Activated T-cell treated with anti-CD3 and anti-CD28 coated beads, Interleukin-2, amount 50 U/mL, for 72 hours (primary cell): ENCODE data around the gene SPATA6L. TPM values are rescaled to one million over a fixed set of nuclear protein-coding genes. Genes with fewer than 3 reads are reported as not detected.
A peak's percentile ranks its signal among the peaks of the same experiment; 100 is the strongest.

Experiments used
- ATAC-seq, 2 donors: fragments of 150-1000 bp; cut with Tn5 transposase; replicated peaks in 1 of 2; 2 replicates each; pipeline ENCODE4 v1.10.0; 2021; ENCODE audit warnings: moderate library complexity in 2 of 2, mild to moderate bottlenecking in 1 of 2
- DNase-seq, 2 donors: peaks; one replicate each; pipeline ENCODE4 v3.0.0; 2021 to 2022; ENCODE audit warnings: mixed read lengths in 1 of 2
- H3K27ac Mint-ChIP-seq: one replicate; pipeline ENCODE4 v1.8.0; 2022; ENCODE audit warnings: mild to moderate bottlenecking, moderate library complexity, mixed read lengths
- H3K27me3 Mint-ChIP-seq: one replicate; pipeline ENCODE4 v1.8.0; 2022; ENCODE audit warnings: low read depth, mixed read lengths
- H3K36me3 Mint-ChIP-seq, 2 donors: one replicate each; pipeline ENCODE4 v1.8.0; 2022; ENCODE audit warnings: mixed read lengths in 2 of 2, mild to moderate bottlenecking in 1 of 2; ENCODE audit not compliant: insufficient read depth in 2 of 2
- H3K4me1 Mint-ChIP-seq: one replicate; pipeline ENCODE4 v1.8.0; 2022; ENCODE audit warnings: low read depth, mixed read lengths
- H3K4me3 Mint-ChIP-seq, 2 donors: one replicate each; pipeline ENCODE4 v1.8.0; 2022; ENCODE audit warnings: mild to moderate bottlenecking in 2 of 2, mixed read lengths in 2 of 2, moderate library complexity in 2 of 2
- H3K9me3 Mint-ChIP-seq, 2 donors: one replicate each; pipeline ENCODE4 v1.8.0; 2022; ENCODE audit warnings: mixed read lengths in 2 of 2
- total RNA-seq, 2 donors: library from RNA; stranded (reverse); gene quantifications; one replicate each; pipeline ENCODE4 v1.2.3, GENCODE V29; 2022

SPATA6L gene
- total RNA-seq, 2 donors from 2014 or later, result 0.60 to 0.90 TPM

DNA sequence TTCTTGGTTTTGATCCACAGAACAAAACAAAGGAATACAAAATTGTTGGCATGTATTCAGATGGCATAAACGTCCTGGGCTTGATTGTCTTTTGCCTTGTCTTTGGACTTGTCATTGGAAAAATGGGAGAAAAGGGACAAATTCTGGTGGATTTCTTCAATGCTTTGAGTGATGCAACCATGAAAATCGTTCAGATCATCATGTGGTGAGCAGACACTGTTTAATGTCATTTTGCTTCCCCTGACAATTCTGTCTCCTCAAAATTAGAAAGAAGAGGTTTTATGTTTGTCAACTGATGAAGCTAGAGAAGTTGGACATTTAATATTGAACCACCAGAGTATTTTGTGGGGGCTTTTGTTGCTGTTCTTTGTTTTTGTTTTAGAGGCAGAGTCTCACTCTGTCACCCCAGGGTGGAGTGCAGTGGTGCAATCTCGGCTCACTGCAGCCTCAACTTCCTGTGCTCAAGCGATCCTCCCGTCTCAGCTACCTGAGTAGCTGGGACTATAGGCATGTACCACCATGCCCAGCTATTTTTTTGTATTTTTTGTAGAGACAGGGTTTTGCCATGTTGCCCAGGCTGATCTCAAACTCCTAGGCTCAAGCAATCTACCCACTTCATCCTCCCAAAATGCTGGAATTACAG is 94.0 kb downstream of the SPATA6L start:
- H3K4me3 Mint-ChIP-seq, result peak overlapping the region; percentile 49 to 66
- no peaks in the 10 kb centered on the region for H3K9me3 Mint-ChIP-seq
- no peaks in the 10 kb centered on the region for H3K27me3 Mint-ChIP-seq
- no peaks in the 10 kb centered on the region for H3K36me3 Mint-ChIP-seq
- H3K27ac Mint-ChIP-seq, result peak overlapping the region; percentile 71
- peaks cover 35% of the 10 kb centered on the region for H3K4me1 Mint-ChIP-seq
- peak; percentile 40 to 63 for ATAC-seq
- peak; percentile 27 for DNase-seq

DNA sequence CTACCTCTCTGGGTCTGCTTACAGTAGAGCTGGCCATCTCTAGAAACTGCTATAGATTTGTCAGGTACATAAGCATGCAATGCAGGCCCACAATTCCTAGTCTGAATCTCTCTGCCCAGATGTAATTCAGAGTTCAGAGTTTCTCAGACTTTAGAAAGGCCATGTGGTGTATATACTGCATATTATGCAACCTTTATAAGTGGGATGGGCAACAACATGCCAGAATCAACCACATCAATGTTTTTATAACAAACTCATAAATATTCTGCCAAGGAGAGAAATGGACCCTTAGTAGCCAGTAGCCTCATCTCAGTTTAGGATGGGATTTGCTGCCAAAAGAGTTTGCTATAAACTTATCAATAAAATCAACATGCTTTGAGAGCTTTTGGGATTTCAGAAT is 97.2 kb downstream of the SPATA6L start:
- peaks cover 1% of the 10 kb centered on the region in 2 donors for H3K9me3 Mint-ChIP-seq
- peaks cover 24% of the 10 kb centered on the region for H3K4me1 Mint-ChIP-seq
- no peak for DNase-seq
- H3K36me3 Mint-ChIP-seq, result no peaks in the 10 kb centered on the region
- ATAC-seq, result no peak
- H3K27ac Mint-ChIP-seq, result no peak overlapping the region
- no peaks in the 10 kb centered on the region for H3K27me3 Mint-ChIP-seq
- no peak overlapping the region for H3K4me3 Mint-ChIP-seq

DNA sequence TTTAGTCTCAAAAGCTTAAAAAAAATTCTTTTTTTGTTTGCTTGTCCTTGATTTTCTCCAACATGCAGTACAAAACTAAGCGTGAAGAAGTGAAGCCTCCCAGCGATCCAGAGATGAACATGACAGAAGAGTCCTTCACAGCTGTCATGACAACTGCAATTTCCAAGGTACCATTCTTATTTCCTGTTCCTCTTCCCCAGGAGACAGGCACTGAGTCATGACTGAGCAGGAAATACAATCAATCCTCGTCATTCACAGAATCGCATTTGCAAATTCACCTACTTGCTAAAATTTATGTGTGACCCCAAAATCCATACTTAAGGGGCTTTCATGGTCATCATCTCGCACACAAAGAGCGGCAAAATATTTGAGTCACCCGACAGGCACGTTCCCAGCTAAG is 98.7 kb downstream of the SPATA6L start:
- peaks cover 24% of the 10 kb centered on the region for H3K4me1 Mint-ChIP-seq
- DNase-seq, result no peak
- no peaks in the 10 kb centered on the region for H3K27me3 Mint-ChIP-seq
- peaks cover 1% of the 10 kb centered on the region in 2 donors for H3K9me3 Mint-ChIP-seq
- no peak for ATAC-seq
- H3K36me3 Mint-ChIP-seq, result no peaks in the 10 kb centered on the region
- no peak overlapping the region for H3K4me3 Mint-ChIP-seq
- no peak overlapping the region for H3K27ac Mint-ChIP-seq

DNA sequence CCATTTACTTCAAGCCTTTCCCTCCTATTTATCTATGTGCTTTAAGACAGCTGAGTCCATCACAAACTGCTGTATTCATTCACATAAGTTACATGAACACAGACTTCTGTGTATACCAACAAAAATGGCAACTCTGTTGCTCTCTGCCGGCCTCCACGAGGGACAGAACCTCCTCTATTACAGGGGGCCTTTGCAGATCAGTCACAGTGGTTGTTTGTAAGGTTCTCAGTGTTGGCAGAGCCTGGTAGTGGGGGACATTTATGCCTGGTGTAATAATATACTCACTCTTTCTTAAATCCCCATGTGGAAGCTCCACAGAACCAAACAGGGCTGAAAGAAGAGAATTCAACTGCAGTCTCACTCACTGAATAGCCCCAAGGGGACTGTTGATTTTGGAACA is 99.5 kb downstream of the SPATA6L start:
- H3K4me3 Mint-ChIP-seq, result no peak overlapping the region
- no peaks in the 10 kb centered on the region for H3K27me3 Mint-ChIP-seq
- no peaks in the 10 kb centered on the region for H3K36me3 Mint-ChIP-seq
- H3K9me3 Mint-ChIP-seq, result peaks cover 1% of the 10 kb centered on the region in 2 donors
- no peak overlapping the region for H3K27ac Mint-ChIP-seq
- ATAC-seq, result no peak
- DNase-seq, result no peak
- H3K4me1 Mint-ChIP-seq, result peaks cover 16% of the 10 kb centered on the region

DNA sequence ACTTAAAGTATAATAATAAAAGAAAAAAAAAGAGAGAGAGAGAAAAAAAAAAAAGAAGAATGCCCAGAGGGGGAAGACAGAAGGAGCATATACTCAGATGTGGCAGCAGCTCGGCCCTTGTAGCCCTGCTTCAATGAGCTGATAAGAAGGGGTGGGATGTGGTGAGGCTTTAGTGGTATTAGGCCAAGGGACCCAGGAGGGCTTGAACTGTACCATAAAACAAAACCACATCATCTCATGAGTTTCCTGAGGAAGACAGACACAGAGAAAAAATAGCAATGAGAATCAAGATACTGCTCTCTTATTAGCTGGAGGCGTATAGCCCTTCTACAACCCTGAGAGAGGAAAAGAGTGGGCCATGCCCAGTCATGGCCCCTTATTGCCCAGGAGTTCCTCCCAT is 103.2 kb downstream of the SPATA6L start:
- DNase-seq (no peak), ATAC-seq (no peak)
- H3K27ac Mint-ChIP-seq, result no peak overlapping the region
- H3K27me3 Mint-ChIP-seq, result no peaks in the 10 kb centered on the region
- H3K9me3 Mint-ChIP-seq, result peaks cover 1% of the 10 kb centered on the region in 2 donors
- H3K4me3 Mint-ChIP-seq, result no peak overlapping the region
- peaks cover 15% of the 10 kb centered on the region for H3K4me1 Mint-ChIP-seq
- H3K36me3 Mint-ChIP-seq, result no peaks in the 10 kb centered on the region

DNA sequence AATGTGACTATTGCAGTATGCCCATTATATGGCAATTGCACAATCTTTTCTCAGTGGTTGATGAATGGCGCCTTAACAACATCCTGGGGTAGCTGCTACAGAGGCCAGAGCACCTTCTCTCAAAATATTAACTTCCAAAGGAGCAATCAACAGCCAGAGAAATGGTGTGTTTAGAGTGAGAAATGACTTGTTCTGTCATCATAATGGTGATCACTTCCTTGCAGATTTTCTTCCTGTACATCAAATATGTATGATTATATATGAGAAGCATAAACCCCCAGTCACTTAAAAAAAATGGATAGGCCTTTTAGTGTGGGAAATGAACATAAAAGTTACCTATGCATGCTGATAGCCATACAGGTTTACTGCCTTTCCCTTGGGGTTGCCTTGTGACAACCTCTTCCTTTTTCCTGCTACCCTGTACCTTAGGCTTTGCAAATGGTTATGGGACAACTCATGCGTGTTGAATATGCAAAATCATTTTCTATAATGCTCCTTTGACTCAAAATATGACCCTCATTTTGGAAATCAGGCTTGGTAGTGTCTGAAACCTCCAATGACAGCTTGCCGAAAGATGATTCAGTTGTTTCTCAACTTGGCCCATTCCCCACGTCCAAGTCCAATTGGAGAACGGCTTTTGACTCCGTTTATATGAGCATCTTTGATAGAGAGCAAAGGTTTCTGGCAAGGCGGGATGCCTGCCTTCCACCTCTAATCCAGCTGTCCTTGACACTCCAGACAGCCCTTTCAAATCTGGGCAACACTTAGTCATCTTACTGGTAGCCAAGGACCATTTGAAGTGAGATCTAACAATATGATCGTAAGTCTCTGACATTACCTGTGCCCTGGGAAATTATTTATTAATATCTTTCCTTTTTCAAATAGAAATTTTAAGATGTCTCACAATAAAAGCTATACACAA is 106.8 kb downstream of the SPATA6L start:
- Mint-ChIP-seq H3K4me1 (peaks cover 17% of the 10 kb centered on the region), H3K9me3 (no peaks in the 10 kb centered on the region), H3K27me3 (no peaks in the 10 kb centered on the region), H3K27ac (no peak overlapping the region), H3K4me3 (no peak overlapping the region), H3K36me3 (no peaks in the 10 kb centered on the region)
- ATAC-seq, result no peak
- DNase-seq, result no peak

DNA sequence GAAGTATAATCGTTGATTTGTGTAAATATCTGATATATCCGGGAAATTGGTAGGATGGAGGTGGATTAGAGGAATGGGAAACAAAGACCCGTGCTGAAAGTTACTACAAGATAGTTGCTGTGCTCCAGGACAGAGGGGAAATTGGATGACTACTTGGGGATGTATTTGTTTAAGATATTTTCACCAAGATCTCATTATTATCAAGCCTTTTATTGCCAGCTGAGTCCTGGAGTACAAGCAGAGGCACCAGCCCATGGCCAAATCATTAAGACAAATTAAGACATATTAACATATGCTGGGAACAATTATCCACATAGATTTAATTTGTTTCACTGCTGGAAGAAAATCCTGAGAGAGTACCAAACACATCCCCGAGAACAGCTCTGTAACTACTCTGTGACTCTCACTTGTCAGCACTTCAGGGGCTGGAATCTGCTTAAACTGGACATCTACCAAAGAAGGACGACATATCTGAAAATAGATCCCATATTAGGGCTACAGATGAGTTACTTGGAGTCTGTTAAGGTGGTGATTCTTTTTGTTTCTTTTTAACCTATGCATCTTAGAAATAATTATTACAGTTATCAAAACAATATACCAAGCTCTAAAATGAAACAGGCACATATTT is 107.8 kb downstream of the SPATA6L start:
- Mint-ChIP-seq H3K27me3 (no peaks in the 10 kb centered on the region), H3K36me3 (no peaks in the 10 kb centered on the region), H3K4me1 (peaks cover 19% of the 10 kb centered on the region), H3K4me3 (no peak overlapping the region), H3K9me3 (no peaks in the 10 kb centered on the region), H3K27ac (no peak overlapping the region)
- no peak for DNase-seq
- no peak for ATAC-seq

DNA sequence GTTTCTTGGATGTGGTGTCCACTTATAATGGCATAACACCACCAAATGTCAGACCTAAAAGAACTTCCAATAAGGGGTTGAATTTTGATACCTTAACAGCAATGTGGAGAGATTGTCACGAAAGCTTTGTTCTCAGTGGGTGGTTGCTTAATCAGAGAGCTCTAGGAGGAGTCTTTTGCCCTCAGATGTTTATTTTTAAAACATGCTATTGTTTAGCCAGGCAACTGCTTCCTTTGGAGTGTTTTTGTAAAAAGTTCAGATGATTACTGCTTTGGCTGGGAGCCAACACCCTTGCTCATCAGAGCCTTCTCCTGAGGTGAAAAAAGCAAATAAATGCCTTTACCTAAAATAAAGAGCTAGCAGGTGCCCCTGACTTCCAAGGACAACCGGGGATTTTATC is 111.0 kb downstream of the SPATA6L start:
- Mint-ChIP-seq H3K9me3 (no peaks in the 10 kb centered on the region), H3K4me3 (no peak overlapping the region), H3K27me3 (no peaks in the 10 kb centered on the region), H3K36me3 (no peaks in the 10 kb centered on the region), H3K27ac (no peak overlapping the region), H3K4me1 (peaks cover 25% of the 10 kb centered on the region)
- DNase-seq (no peak), ATAC-seq (no peak)

DNA sequence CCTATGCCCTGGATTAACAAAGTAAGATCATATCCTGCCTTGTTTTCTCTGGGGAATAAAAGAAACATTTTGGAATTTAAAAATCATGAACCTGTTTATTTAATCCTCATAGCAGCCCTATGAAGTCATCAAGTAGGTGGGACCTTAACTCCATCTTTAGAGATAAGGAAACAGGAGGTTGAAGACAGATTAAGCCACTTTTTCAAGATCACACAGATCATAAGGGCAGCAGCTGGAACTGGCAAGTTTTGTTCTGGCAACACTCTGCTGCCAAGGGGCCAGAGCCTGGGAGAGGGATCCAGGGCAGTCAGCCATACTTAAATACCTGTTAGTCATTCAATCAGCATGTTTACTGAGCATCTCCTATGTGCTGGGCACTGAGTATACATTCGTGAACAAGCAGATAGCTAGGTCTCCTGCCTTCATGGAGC is 112.3 kb downstream of the SPATA6L start:
- Mint-ChIP-seq H3K4me3 (no peak overlapping the region), H3K36me3 (no peaks in the 10 kb centered on the region), H3K9me3 (no peaks in the 10 kb centered on the region), H3K27me3 (no peaks in the 10 kb centered on the region), H3K4me1 (peaks cover 37% of the 10 kb centered on the region), H3K27ac (no peak overlapping the region)
- ATAC-seq (no peak), DNase-seq (no peak)

DNA sequence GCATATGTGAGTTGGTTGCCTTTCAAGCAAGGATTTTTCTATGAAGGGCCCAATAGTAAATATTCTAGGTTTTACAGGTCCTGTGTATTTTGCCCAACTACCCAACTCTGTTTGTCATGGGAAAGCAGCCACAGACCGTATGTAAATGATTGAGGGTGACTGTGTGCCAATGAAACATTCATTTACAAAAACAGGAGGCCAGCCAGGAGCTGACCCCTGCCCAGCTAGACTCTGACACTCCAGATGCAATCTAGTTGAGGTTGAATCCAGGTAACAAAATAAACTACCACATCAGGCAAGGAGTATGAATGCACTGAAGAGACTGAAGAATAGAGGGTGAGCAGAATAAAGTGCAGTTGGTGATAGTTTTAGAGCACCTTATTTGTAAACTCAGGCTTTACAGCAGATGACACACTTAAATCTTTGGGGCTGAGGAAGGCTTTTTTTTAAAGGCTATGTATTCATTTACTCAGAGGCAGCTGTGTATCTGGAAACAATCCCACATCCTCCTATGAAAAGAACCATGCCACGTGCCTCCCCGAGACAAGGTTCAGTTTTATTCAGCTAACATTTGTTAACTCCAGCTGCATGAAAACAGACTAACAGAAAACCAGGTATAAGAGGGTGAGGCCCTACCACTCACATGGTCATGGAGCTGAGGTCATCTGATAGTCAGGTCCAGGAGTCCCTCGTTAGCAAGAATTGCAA is 115.3 kb downstream of the SPATA6L start:
- peak; percentile 22 to 60 for ATAC-seq
- H3K4me3 Mint-ChIP-seq, result no peak overlapping the region
- no peak overlapping the region for H3K27ac Mint-ChIP-seq

DNA sequence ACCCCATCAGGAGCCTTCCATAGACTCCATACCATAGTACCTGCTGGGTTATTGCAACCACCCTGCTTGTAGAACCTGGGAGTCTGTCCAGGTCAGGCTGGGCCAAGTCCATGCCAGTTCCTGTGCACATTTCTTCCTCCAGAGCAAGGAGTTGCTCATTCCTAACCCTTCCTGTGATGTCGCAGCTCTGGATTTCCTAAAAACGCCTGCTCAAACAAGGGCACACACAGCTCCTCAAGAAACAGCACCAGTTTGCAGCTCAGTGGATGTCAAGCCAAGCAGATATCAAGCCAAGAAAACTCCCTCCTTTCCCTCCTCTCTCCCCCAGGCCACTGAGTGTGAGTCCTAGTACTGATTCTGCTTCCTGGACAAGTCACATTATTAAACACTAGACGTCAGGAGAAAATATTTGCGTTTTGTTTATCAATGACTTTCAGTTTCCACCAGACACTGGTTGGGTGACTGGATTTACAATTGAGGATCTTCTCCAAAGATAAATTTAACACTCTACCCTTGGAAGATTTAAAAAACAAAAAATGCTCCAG is 116.5 kb downstream of the SPATA6L start:
- H3K36me3 Mint-ChIP-seq, result peaks cover 0 to 2% of the 10 kb centered on the region in 2 donors
- no peak for DNase-seq
- H3K4me1 Mint-ChIP-seq, result peaks cover 41% of the 10 kb centered on the region
- no peak overlapping the region for H3K27ac Mint-ChIP-seq
- no peak for ATAC-seq
- H3K9me3 Mint-ChIP-seq, result peaks cover 0 to 2% of the 10 kb centered on the region in 2 donors
- no peak overlapping the region for H3K4me3 Mint-ChIP-seq
- no peaks in the 10 kb centered on the region for H3K27me3 Mint-ChIP-seq

More for the DNA sequence above, 115.3 kb downstream of the SPATA6L start:
- Mint-ChIP-seq H3K36me3 (no peaks in the 10 kb centered on the region), H3K4me1 (peaks cover 45% of the 10 kb centered on the region), H3K9me3 (no peaks in the 10 kb centered on the region), H3K27me3 (no peaks in the 10 kb centered on the region)
- DNase-seq, result no peak

DNA sequence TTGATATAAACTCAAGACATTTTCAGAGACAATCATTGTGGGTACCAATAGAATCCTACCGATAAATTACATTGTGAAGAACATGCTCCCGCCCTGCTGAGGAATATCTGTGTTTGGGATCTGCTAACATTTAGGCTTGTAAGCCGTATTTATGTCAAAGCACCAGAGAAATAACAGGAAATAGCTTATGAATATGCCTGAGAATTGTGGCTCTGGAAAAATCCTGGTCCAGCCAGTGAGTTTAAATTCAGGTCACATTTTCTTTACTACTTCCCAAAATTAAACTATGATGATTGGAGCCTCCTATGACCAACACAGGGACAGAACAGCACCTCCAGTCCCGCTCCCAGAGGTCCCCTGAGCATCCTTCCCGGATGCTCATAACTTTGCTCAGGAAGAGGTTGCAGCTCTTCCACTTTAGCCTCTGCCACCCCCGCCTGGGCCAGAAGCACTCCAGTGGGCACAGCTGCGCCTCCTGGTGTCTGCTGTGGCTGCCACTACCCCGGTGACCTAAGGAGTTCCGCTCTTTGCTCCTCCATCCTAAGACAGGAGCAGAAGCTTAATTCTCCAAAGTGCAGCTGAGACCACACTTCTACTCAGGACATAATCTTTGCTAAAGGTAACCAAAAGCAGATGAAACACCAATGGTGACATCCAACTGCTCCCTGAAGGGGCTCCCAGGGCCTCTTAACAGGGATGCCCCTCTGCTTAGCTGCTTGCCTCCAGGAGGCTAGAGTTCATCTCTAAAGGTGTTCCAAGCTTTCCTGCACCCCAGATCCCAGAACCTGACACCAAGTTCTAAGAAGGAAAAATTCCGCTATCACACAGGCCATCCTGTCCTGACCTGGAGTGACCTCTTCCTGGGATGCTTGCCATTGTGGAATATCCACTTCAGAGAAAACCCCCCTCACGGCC is 117.2 kb downstream of the SPATA6L start:
- no peaks in the 10 kb centered on the region for H3K27me3 Mint-ChIP-seq
- ATAC-seq (no peak), DNase-seq (no peak)
- H3K36me3 Mint-ChIP-seq, result peaks cover 0 to 2% of the 10 kb centered on the region in 2 donors
- no peak overlapping the region for H3K27ac Mint-ChIP-seq
- H3K9me3 Mint-ChIP-seq, result peaks cover 0 to 2% of the 10 kb centered on the region in 2 donors
- no peak overlapping the region for H3K4me3 Mint-ChIP-seq
- H3K4me1 Mint-ChIP-seq, result peaks cover 33% of the 10 kb centered on the region
